Activated T-cell treated with anti-CD3 and anti-CD28 coated beads, Interleukin-2, amount 50 U/mL, for 72 hours (primary cell): ENCODE measurements around the gene KRT6B. TPM values are rescaled to one million over a fixed set of nuclear protein-coding genes. Genes with fewer than 3 reads are reported as not detected.
"Not testable (repeated sequence)": the region's sequence is repeated elsewhere in the genome, so short reads cannot be mapped to it uniquely, and the experiment has no call there.

Source experiments
- ATAC-seq, 2 donors: fragments of 150-1000 bp; cut with Tn5 transposase; replicated peaks in 1 of 2; 2 replicates each; pipeline ENCODE4 v1.10.0; 2021; ENCODE audit warnings: moderate library complexity in 2 of 2, mild to moderate bottlenecking in 1 of 2
- DNase-seq, 2 donors: peaks; one replicate each; pipeline ENCODE4 v3.0.0; 2021 to 2022; ENCODE audit warnings: mixed read lengths in 1 of 2
- H3K27ac Mint-ChIP-seq: one replicate; pipeline ENCODE4 v1.8.0; 2022; ENCODE audit warnings: mild to moderate bottlenecking, moderate library complexity, mixed read lengths
- H3K27me3 Mint-ChIP-seq: one replicate; pipeline ENCODE4 v1.8.0; 2022; ENCODE audit warnings: low read depth, mixed read lengths
- H3K36me3 Mint-ChIP-seq, 2 donors: one replicate each; pipeline ENCODE4 v1.8.0; 2022; ENCODE audit warnings: mixed read lengths in 2 of 2, mild to moderate bottlenecking in 1 of 2; ENCODE audit not compliant: insufficient read depth in 2 of 2
- H3K4me1 Mint-ChIP-seq: one replicate; pipeline ENCODE4 v1.8.0; 2022; ENCODE audit warnings: low read depth, mixed read lengths
- H3K4me3 Mint-ChIP-seq, 2 donors: one replicate each; pipeline ENCODE4 v1.8.0; 2022; ENCODE audit warnings: mild to moderate bottlenecking in 2 of 2, mixed read lengths in 2 of 2, moderate library complexity in 2 of 2
- H3K9me3 Mint-ChIP-seq, 2 donors: one replicate each; pipeline ENCODE4 v1.8.0; 2022; ENCODE audit warnings: mixed read lengths in 2 of 2
- total RNA-seq, 2 donors: library from RNA; stranded (reverse); gene quantifications; one replicate each; pipeline ENCODE4 v1.2.3, GENCODE V29; 2022

The KRT6B gene
- total RNA-seq, 2 donors from 2014 or later = not detected

GRCh38 chr12:52410589-52411248 lies 41.2 kb downstream of the KRT6B start:
- H3K4me3 Mint-ChIP-seq, ATAC-seq, H3K36me3 Mint-ChIP-seq, H3K4me1 Mint-ChIP-seq, H3K9me3 Mint-ChIP-seq, DNase-seq, H3K27me3 Mint-ChIP-seq, H3K27ac Mint-ChIP-seq: not testable (repeated sequence)

GRCh38 chr12:52407918-52408317 lies 44.0 kb downstream of the KRT6B start:
- DNase-seq (no peak), ATAC-seq (no peak)
- H3K9me3 Mint-ChIP-seq = no peaks in the 10 kb centered on the region
- no peak overlapping the region for H3K27ac Mint-ChIP-seq
- H3K36me3 Mint-ChIP-seq = no peaks in the 10 kb centered on the region
- H3K4me3 Mint-ChIP-seq = no peak overlapping the region
- H3K4me1 Mint-ChIP-seq = no peaks in the 10 kb centered on the region
- H3K27me3 Mint-ChIP-seq = peaks cover 5% of the 10 kb centered on the region

- Mint-ChIP-seq H3K27me3 (peaks cover 5% of the 10 kb centered on the region), H3K4me3 (no peak within 1 kb of the TSS), H3K9me3 (no peaks in the 10 kb centered on the region), H3K4me1 (no peaks in the 10 kb centered on the region), H3K36me3 (no peaks in the 10 kb centered on the region), H3K27ac (no peak within 1 kb of the TSS)
- ATAC-seq = no peak
- DNase-seq = no peak
Measured at GRCh38 chr12:52405922-52406385, 46.0 kb downstream of the KRT6B start, which contains the start of gene KRT82. Gene KRT82, minus strand, starts transcription at chr12:52406335. Its CDS starts 58 bp downstream, at chr12:52406277.

GRCh38 chr12:52404951-52405350 lies 47.0 kb downstream of the KRT6B start:
- H3K9me3 Mint-ChIP-seq = no peaks in the 10 kb centered on the region
- DNase-seq (no peak), ATAC-seq (no peak)
- H3K4me1 Mint-ChIP-seq = no peaks in the 10 kb centered on the region
- no peak overlapping the region for H3K27ac Mint-ChIP-seq
- no peak overlapping the region for H3K4me3 Mint-ChIP-seq
- peaks cover 5% of the 10 kb centered on the region for H3K27me3 Mint-ChIP-seq
- no peaks in the 10 kb centered on the region for H3K36me3 Mint-ChIP-seq

GRCh38 chr12:52403561-52403960 lies 48.4 kb downstream of the KRT6B start:
- DNase-seq = no peak
- H3K4me1 Mint-ChIP-seq = no peaks in the 10 kb centered on the region
- no peak for ATAC-seq
- H3K27ac Mint-ChIP-seq = no peak overlapping the region
- H3K4me3 Mint-ChIP-seq = no peak overlapping the region
- no peaks in the 10 kb centered on the region for H3K9me3 Mint-ChIP-seq
- no peaks in the 10 kb centered on the region for H3K36me3 Mint-ChIP-seq
- H3K27me3 Mint-ChIP-seq = peaks cover 3% of the 10 kb centered on the region

GRCh38 chr12:52402873-52403540 lies 48.9 kb downstream of the KRT6B start:
- Mint-ChIP-seq H3K9me3 (no peaks in the 10 kb centered on the region), H3K4me3 (no peak overlapping the region), H3K27ac (no peak overlapping the region), H3K27me3 (no peaks in the 10 kb centered on the region), H3K36me3 (no peaks in the 10 kb centered on the region), H3K4me1 (no peaks in the 10 kb centered on the region)
- ATAC-seq = no peak
- DNase-seq = no peak

- Mint-ChIP-seq H3K27ac (no peak overlapping the region), H3K4me3 (no peak overlapping the region), H3K27me3 (no peaks in the 10 kb centered on the region), H3K4me1 (no peaks in the 10 kb centered on the region), H3K9me3 (no peaks in the 10 kb centered on the region), H3K36me3 (no peaks in the 10 kb centered on the region)
- no peak for DNase-seq
- no peak for ATAC-seq
Measured at GRCh38 chr12:52402377-52402776, 49.6 kb downstream of the KRT6B start.

- Mint-ChIP-seq H3K36me3 (no peaks in the 10 kb centered on the region), H3K27ac (no peak overlapping the region), H3K4me1 (no peaks in the 10 kb centered on the region), H3K9me3 (no peaks in the 10 kb centered on the region), H3K4me3 (no peak overlapping the region), H3K27me3 (peaks cover under 1% of the 10 kb centered on the region)
- ATAC-seq (no peak), DNase-seq (no peak)
Measured at GRCh38 chr12:52401926-52402325, 50.0 kb downstream of the KRT6B start.

GRCh38 chr12:52401526-52401925 lies 50.4 kb downstream of the KRT6B start:
- H3K4me3 Mint-ChIP-seq = no peak overlapping the region
- H3K27ac Mint-ChIP-seq = no peak overlapping the region
- H3K4me1 Mint-ChIP-seq = no peaks in the 10 kb centered on the region
- no peaks in the 10 kb centered on the region for H3K36me3 Mint-ChIP-seq
- DNase-seq (no peak), ATAC-seq (no peak)
- peaks cover 4% of the 10 kb centered on the region for H3K27me3 Mint-ChIP-seq
- no peaks in the 10 kb centered on the region for H3K9me3 Mint-ChIP-seq

- no peak overlapping the region for H3K27ac Mint-ChIP-seq
- peaks cover 7% of the 10 kb centered on the region for H3K27me3 Mint-ChIP-seq
- no peaks in the 10 kb centered on the region for H3K36me3 Mint-ChIP-seq
- H3K4me1 Mint-ChIP-seq = no peaks in the 10 kb centered on the region
- no peak overlapping the region for H3K4me3 Mint-ChIP-seq
- ATAC-seq (no peak), DNase-seq (no peak)
- H3K9me3 Mint-ChIP-seq = no peaks in the 10 kb centered on the region
Measured at GRCh38 chr12:52400906-52401305, 51.0 kb downstream of the KRT6B start.

- Mint-ChIP-seq H3K4me1 (no peaks in the 10 kb centered on the region), H3K27ac (no peak overlapping the region), H3K36me3 (no peaks in the 10 kb centered on the region), H3K9me3 (no peaks in the 10 kb centered on the region), H3K27me3 (peaks cover 7% of the 10 kb centered on the region), H3K4me3 (no peak overlapping the region)
- ATAC-seq (no peak), DNase-seq (no peak)
Measured at GRCh38 chr12:52399756-52400155, 52.2 kb downstream of the KRT6B start.

- Mint-ChIP-seq H3K9me3 (no peaks in the 10 kb centered on the region), H3K27me3 (peaks cover 7% of the 10 kb centered on the region), H3K27ac (no peak overlapping the region), H3K36me3 (no peaks in the 10 kb centered on the region), H3K4me1 (no peaks in the 10 kb centered on the region), H3K4me3 (no peak overlapping the region)
- DNase-seq = no peak
- no peak for ATAC-seq
Measured at GRCh38 chr12:52398176-52398575, 53.8 kb downstream of the KRT6B start.

GRCh38 chr12:52396656-52397055 lies 55.3 kb downstream of the KRT6B start:
- Mint-ChIP-seq H3K4me3 (no peak overlapping the region), H3K27ac (no peak overlapping the region), H3K4me1 (no peaks in the 10 kb centered on the region), H3K27me3 (peaks cover 7% of the 10 kb centered on the region), H3K36me3 (no peaks in the 10 kb centered on the region), H3K9me3 (no peaks in the 10 kb centered on the region)
- DNase-seq = no peak
- no peak for ATAC-seq
